Epithelial cell of proximal tubule (primary cell): Measurements from ENCODE around the gene TRABD. TPM values are rescaled to one million over a fixed set of nuclear protein-coding genes. Genes with fewer than 3 reads are reported as not detected.

Experiments
- DNase-seq: peaks from one replicate; pipeline ENCODE4 v3.0.0-alpha.2; 2011; ENCODE audit warnings: low read depth
- H3K4me3 ChIP-seq: 2 replicates; pipeline ENCODE4 v1.5.1; 2011; ENCODE audit warnings: low read depth, mild to moderate bottlenecking, low read length
- CTCF ChIP-seq: conservative IDR thresholded peaks from 2 replicates; pipeline ENCODE4 v1.5.1; 2012; ENCODE audit warnings: low read depth, mild to moderate bottlenecking, low read length
- total RNA-seq: library from RNA; depleted of rRNA; stranded (reverse); fragments of >200 nt; gene quantifications from 2 replicates; pipeline ENCODE4 v1.2.3, GENCODE V29; 2015

The TRABD gene
- total RNA-seq, 1 donor from 2014 or later: 55.5 TPM

- DNase-seq: no peak
- H3K4me3 ChIP-seq: no peak overlapping the region
- no peak for TF ChIP-seq CTCF
Observed at GRCh38 chr22:50178471-50178864, 7.2 kb upstream of the TRABD start.

- H3K4me3 ChIP-seq: no peak overlapping the region
- DNase-seq: no peak
- no peak for TF ChIP-seq CTCF
Observed at GRCh38 chr22:50178871-50179869, 6.5 kb upstream of the TRABD start.

GRCh38 chr22:50179937-50180726, 5.6 kb upstream of the TRABD start:
- DNase-seq: no peak
- no peak overlapping the region for H3K4me3 ChIP-seq
- TF ChIP-seq CTCF: no peak

GRCh38 chr22:50180727-50181521, 4.8 kb upstream of the TRABD start:
- no peak for DNase-seq
- H3K4me3 ChIP-seq: no peak overlapping the region
- TF ChIP-seq CTCF: no peak

GRCh38 chr22:50182176-50183081, 3.3 kb upstream of the TRABD start:
- DNase-seq: no peak
- TF ChIP-seq CTCF: no peak
- H3K4me3 ChIP-seq: no peak overlapping the region
